Caco-2 (cell line): ENCODE data around the gene MCRS1. TPM values are rescaled to one million over a fixed set of nuclear protein-coding genes. Genes with fewer than 3 reads are reported as not detected.

Experiments
- BruUV-seq: library from RNA; stranded (reverse); fragments of 400-500 nt; replicated peaks from 2 replicates; lab custom pipeline; 2021; lab: Mats Ljungman, UMichigan
- CTCF ChIA-PET: fragments of 300-600 bp; sonication (Branson Sonifier 250); formaldehyde crosslinking; loops from one replicate; lab custom pipeline; 2022; ENCODE audit warnings: antibody characterized with exemption; lab: Charles Lee
- POLR2A ChIA-PET: fragments of 300-600 bp; sonication (Branson Sonifier 250); formaldehyde crosslinking; loops from one replicate; lab custom pipeline; 2022; ENCODE audit warnings: antibody characterized with exemption; lab: Charles Lee
- DNase-seq, 2 experiments: peaks; one replicate each; pipeline versions ENCODE4 v3.0.0 to v3.0.0-alpha.2; 2020 to 2022
- H3K27me3 ChIP-seq: replicated peaks from 2 replicates; pipeline ENCODE4 v1.6.0; 2011; ENCODE audit warnings: low read length; ENCODE audit not compliant: control insufficient read depth, insufficient read depth
- H3K36me3 ChIP-seq: 2 replicates; pipeline ENCODE4 v1.5.1; 2011; ENCODE audit warnings: low read length; ENCODE audit not compliant: control insufficient read depth, insufficient read depth
- H3K4me1 ChIP-seq: fragments of 250-450 bp; sonication (Bioruptor Pico); 2 replicates; pipeline ENCODE4 v1.5.1; 2020; ENCODE audit warnings: mild to moderate bottlenecking
- H3K4me3 ChIP-seq: 2 replicates; pipeline ENCODE4 v1.5.1; 2011; ENCODE audit warnings: low read depth, mild to moderate bottlenecking, control low read depth, low read length
- H3K9me3 ChIP-seq: fragments of 250-450 bp; sonication (Bioruptor Pico); 2 replicates; pipeline ENCODE4 v1.5.1; 2020; ENCODE audit warnings: mild to moderate bottlenecking, moderate library complexity
- H3K27ac Mint-ChIP-seq: one replicate; pipeline ENCODE4 v1.8.0; 2022; ENCODE audit warnings: mixed read lengths; ENCODE audit not compliant: unreplicated experiment
- H3K27me3 Mint-ChIP-seq: one replicate; pipeline ENCODE4 v1.8.0; 2022; ENCODE audit warnings: mixed read lengths; ENCODE audit not compliant: insufficient read depth, unreplicated experiment
- H3K36me3 Mint-ChIP-seq: one replicate; pipeline ENCODE4 v1.8.0; 2022; ENCODE audit warnings: mild to moderate bottlenecking, mixed read lengths; ENCODE audit not compliant: insufficient read depth, unreplicated experiment
- H3K4me1 Mint-ChIP-seq: one replicate; pipeline ENCODE4 v1.8.0; 2022; ENCODE audit warnings: low read depth, mixed read lengths; ENCODE audit not compliant: unreplicated experiment
- H3K4me3 Mint-ChIP-seq: one replicate; pipeline ENCODE4 v1.8.0; 2022; ENCODE audit warnings: mild to moderate bottlenecking, moderate library complexity, mixed read lengths; ENCODE audit not compliant: unreplicated experiment
- H3K9me3 Mint-ChIP-seq: one replicate; pipeline ENCODE4 v1.8.0; 2022; ENCODE audit warnings: mixed read lengths; ENCODE audit not compliant: unreplicated experiment
- CTCF ChIP-seq, 2 experiments: fragments of 200-600 bp in 1 of 2; IDR thresholded peaks; 1 replicate in 1 of 2; 2 replicates in 1 of 2; pipeline versions ENCODE4 v1.5.1 to v1.8.0; 2011 to 2022; ENCODE audit warnings: antibody characterized with exemption in 1 of 2, control low read depth in 1 of 2, inconsistent platforms in 1 of 2, low read depth in 1 of 2, low read length in 1 of 2, mild to moderate bottlenecking in 1 of 2, moderate library complexity in 1 of 2; ENCODE audit not compliant: insufficient read depth in 1 of 2, severe bottlenecking in 1 of 2, unreplicated experiment in 1 of 2
- intact Hi-C: fragments of 100-400 bp; cut with micrococcal nuclease; formaldehyde crosslinking; loops from one replicate; pipeline ENCODE4 v1.10.0; 2022; ENCODE audit not compliant: unreplicated experiment
- total RNA-seq: library from RNA; stranded (reverse); gene quantifications from 2 replicates; pipeline ENCODE4 v1.2.3, GENCODE V29; 2022

The MCRS1 gene
- total RNA-seq, 1 experiment from 2014 or later, result 122 TPM

- peaks cover 52% of the 10 kb centered on the region for H3K36me3 Mint-ChIP-seq
- H3K27me3 ChIP-seq, result no peaks in the 10 kb centered on the region
- H3K4me1 ChIP-seq, result no peaks in the 10 kb centered on the region
- no peak overlapping the region for H3K27ac Mint-ChIP-seq
- intact Hi-C loops, result no loop called here
- H3K27me3 Mint-ChIP-seq, result no peaks in the 10 kb centered on the region
- BruUV-seq, result no TSS peak
- no peaks in the 10 kb centered on the region for H3K9me3 Mint-ChIP-seq
- ChIA-PET POLR2A (no interaction called here), CTCF (no interaction called here)
- no peak for DNase-seq
- H3K4me1 Mint-ChIP-seq, result no peaks in the 10 kb centered on the region
- no peak overlapping the region for H3K4me3 Mint-ChIP-seq
- H3K9me3 ChIP-seq, result no peaks in the 10 kb centered on the region
- no peak overlapping the region for H3K4me3 ChIP-seq
- H3K36me3 ChIP-seq, result peaks cover 4% of the 10 kb centered on the region
- no peak for TF ChIP-seq CTCF (IDR thresholded peaks at IDR 0.05; ENCODE audit: insufficient read depth in 1 of 2, low read depth in 1 of 2, low read length in 1 of 2, severe bottlenecking in 1 of 2, unreplicated experiment in 1 of 2)
Observed at GRCh38 chr12:49521389-49521788, 46.6 kb downstream of the MCRS1 start.

- H3K4me1 ChIP-seq, result no peaks in the 10 kb centered on the region
- DNase-seq, result no peak
- H3K27me3 ChIP-seq, result no peaks in the 10 kb centered on the region
- ChIA-PET POLR2A (no interaction called here), CTCF (interaction anchor here (0.9 kb wide), 1 partner anchor 34 kb away, joined by 8 read pairs; no protein-coding TSS in a partner anchor)
- no peak overlapping the region for H3K4me3 Mint-ChIP-seq
- H3K36me3 ChIP-seq, result 0 out of 2 replicates have a peak, but pooled peaks cover 5% of the 10 kb centered on the region
- no peaks in the 10 kb centered on the region for H3K4me1 Mint-ChIP-seq
- peaks cover 36% of the 10 kb centered on the region for H3K36me3 Mint-ChIP-seq
- H3K9me3 Mint-ChIP-seq, result no peaks in the 10 kb centered on the region
- intact Hi-C loops, result no loop called here
- no peak overlapping the region for H3K4me3 ChIP-seq
- H3K27me3 Mint-ChIP-seq, result no peaks in the 10 kb centered on the region
- no TSS peak for BruUV-seq
- no peaks in the 10 kb centered on the region for H3K9me3 ChIP-seq
- TF ChIP-seq CTCF (IDR thresholded peaks at IDR 0.05; ENCODE audit: insufficient read depth in 1 of 2, low read depth in 1 of 2, low read length in 1 of 2, severe bottlenecking in 1 of 2, unreplicated experiment in 1 of 2), result no peak
- H3K27ac Mint-ChIP-seq, result no peak overlapping the region
Observed at GRCh38 chr12:49519574-49519936, 48.4 kb downstream of the MCRS1 start.

DNA sequence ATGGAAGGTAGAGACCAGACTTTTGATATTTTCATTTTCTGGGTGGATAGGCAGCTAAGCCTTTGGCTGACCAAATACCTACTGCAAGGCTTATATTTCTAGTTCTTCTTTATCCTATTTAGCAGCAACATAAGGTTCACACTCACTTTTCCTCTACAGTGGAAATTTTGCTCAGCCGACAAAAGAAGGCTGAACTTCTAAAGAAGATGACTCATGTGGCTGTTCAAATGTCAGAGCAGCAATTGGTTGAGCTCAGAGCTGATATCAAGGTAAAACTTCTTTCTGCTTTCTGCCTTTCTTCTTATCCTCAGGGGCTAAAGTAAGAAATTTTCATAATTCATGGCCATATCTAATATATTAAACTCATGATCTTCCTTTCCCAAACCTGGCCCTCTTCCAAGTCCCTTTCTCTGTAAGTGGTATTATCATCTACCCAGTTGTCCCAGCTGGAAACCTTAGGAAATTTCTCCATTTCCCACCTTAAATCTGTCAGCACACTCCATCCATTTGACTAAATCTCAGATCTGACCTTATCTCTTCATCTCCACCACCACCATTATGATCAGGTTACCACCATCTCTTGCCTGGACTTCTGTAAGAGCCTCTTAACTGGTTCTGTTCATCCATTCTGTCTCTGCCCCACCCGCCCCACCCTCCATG is 48.9 kb downstream of the MCRS1 start:
- H3K4me3 Mint-ChIP-seq, result no peak overlapping the region
- no peak for DNase-seq
- no peak overlapping the region for H3K27ac Mint-ChIP-seq
- H3K9me3 Mint-ChIP-seq, result no peaks in the 10 kb centered on the region
- ChIA-PET CTCF (interaction anchor here (0.9 to 1.0 kb wide), 2 partner anchors 34 to 161 kb away, joined by 3 to 8 read pairs; no protein-coding TSS in a partner anchor), POLR2A (no interaction called here)
- H3K36me3 Mint-ChIP-seq, result peaks cover 35% of the 10 kb centered on the region
- Histone ChIP-seq H3K4me1 (no peaks in the 10 kb centered on the region), H3K36me3 (0 out of 2 replicates have a peak, but pooled peaks cover 5% of the 10 kb centered on the region), H3K9me3 (no peaks in the 10 kb centered on the region), H3K4me3 (no peak overlapping the region), H3K27me3 (no peaks in the 10 kb centered on the region)
- no peaks in the 10 kb centered on the region for H3K27me3 Mint-ChIP-seq
- TF ChIP-seq CTCF (IDR thresholded peaks at IDR 0.05; ENCODE audit: insufficient read depth in 1 of 2, low read depth in 1 of 2, low read length in 1 of 2, severe bottlenecking in 1 of 2, unreplicated experiment in 1 of 2), result no peak
- intact Hi-C loops, result no loop called here
- no TSS peak for BruUV-seq
- no peaks in the 10 kb centered on the region for H3K4me1 Mint-ChIP-seq
